Glomerular visceral epithelial cell (primary cell): Measurements from ENCODE around the gene MBP.
"Not testable (repeated sequence)": the region's sequence is repeated elsewhere in the genome, so short reads cannot be mapped to it uniquely, and the experiment has no call there.

Source experiments
- DNase-seq: peaks from one replicate; pipeline ENCODE4 v3.0.0-alpha.2; 2016; ENCODE audit errors: extremely low spot score

The MBP gene

GRCh38 chr18:77022556-77022955, 110.0 kb downstream of the MBP start:
- DNase-seq, result no peak

GRCh38 chr18:77022116-77022515, 110.5 kb downstream of the MBP start:
- DNase-seq, result no peak

GRCh38 chr18:77021478-77021877, 111.1 kb downstream of the MBP start:
- DNase-seq, result not testable (repeated sequence)

- no peak for DNase-seq
Measured at GRCh38 chr18:77021075-77021474, 111.5 kb downstream of the MBP start.

- no peak for DNase-seq
Measured at GRCh38 chr18:77020561-77020960, 112.0 kb downstream of the MBP start.

- DNase-seq, result no peak
Measured at GRCh38 chr18:77019641-77020040, 112.9 kb downstream of the MBP start.

GRCh38 chr18:77018650-77019049, 113.9 kb downstream of the MBP start:
- DNase-seq, result not testable (repeated sequence)

GRCh38 chr18:77017355-77017754, 115.2 kb downstream of the MBP start:
- no peak for DNase-seq

GRCh38 chr18:77016936-77017335, 115.6 kb downstream of the MBP start:
- no peak for DNase-seq

- DNase-seq, result no peak
Measured at GRCh38 chr18:77015771-77016710, 116.5 kb downstream of the MBP start.

- no peak for DNase-seq
Measured at GRCh38 chr18:77015169-77015568, 117.4 kb downstream of the MBP start.

- no peak for DNase-seq
Measured at GRCh38 chr18:77014538-77014937, 118.0 kb downstream of the MBP start.

- DNase-seq, result no peak
Measured at GRCh38 chr18:77013811-77014521, 118.6 kb downstream of the MBP start.

- DNase-seq, result no peak
Measured at GRCh38 chr18:77012806-77013541, 119.6 kb downstream of the MBP start.

- DNase-seq, result no peak
Measured at GRCh38 chr18:77012120-77012519, 120.5 kb downstream of the MBP start.

- DNase-seq, result no peak
Measured at GRCh38 chr18:77009675-77010074, 122.9 kb downstream of the MBP start.

GRCh38 chr18:77008576-77009315, 123.8 kb downstream of the MBP start:
- DNase-seq, result no peak

GRCh38 chr18:77008006-77008405, 124.6 kb downstream of the MBP start:
- DNase-seq, result no peak

- DNase-seq, result no peak
Measured at GRCh38 chr18:77007251-77007650, 125.3 kb downstream of the MBP start.

GRCh38 chr18:77006305-77007175, 126.0 kb downstream of the MBP start:
- no peak for DNase-seq
